Vagina (tissue), 2 donors: ENCODE data around the gene WARS2.

ENCODE experiments used
- CTCF ChIP-seq, 3 experiments: fragments of 450-650 bp in 2 of 3; fragments of 200-600 bp in 1 of 3; sonication (generic) in 1 of 3; IDR thresholded peaks; one replicate each; pipeline ENCODE4 v1.5.1; 2017 to 2019; ENCODE audit warnings: antibody characterized with exemption in 3 of 3, mild to moderate bottlenecking in 2 of 3, moderate library complexity in 2 of 3
- POLR2A ChIP-seq, 2 donors: fragments of 450-650 bp; IDR thresholded peaks; one replicate each; pipeline ENCODE4 v1.6.1; 2017; ENCODE audit warnings: antibody characterized with exemption in 2 of 2, mild to moderate bottlenecking in 2 of 2, moderate library complexity in 2 of 2

DNA sequence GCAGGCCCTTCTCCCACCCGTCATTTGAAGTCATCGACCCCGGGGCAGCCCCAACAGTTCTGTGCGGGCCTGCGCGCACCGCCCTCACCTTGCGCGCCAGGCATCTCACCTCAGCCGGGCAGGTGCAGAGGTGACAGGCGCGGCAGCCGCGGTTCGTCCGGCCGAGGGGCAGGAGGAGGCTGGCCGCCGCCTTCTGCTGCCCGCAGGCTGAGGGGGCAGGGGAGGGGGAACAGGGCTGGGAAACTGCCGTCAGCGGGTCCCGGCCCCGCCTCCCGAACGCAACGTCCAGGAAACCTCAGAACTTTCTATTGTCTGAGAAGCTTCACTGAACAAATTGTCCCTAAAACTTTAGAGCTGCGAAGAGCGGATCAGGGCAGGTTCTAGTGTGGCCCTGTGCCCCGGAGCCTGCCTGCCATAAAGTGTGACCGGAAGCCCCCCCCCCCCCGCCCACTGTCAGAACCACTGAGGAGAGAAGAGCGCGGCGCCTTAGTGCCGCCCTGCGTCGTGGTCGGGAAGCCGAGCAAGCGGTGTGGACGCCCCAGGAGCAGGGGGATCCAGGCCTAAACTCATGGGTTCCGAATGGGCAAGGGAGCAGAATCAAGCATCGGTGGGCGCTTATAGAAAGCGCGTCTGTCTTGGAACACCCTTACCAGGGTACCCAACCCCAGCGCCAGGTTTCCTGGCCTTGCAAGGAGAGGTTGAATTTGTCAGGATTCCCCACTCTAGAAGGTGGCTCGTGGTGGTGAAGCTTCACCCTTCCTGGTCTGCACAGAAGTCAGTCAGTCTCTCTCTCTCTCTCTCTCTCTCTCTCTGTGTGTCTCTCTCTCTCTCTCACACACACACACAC, 139.0 kb downstream of the WARS2 start:
- TF ChIP-seq CTCF (IDR thresholded peaks at IDR 0.05), result no peak
- no peak for TF ChIP-seq POLR2A (IDR thresholded peaks at IDR 0.05)
